ENCODE data around the gene CDK3.
"Not testable (repeated sequence)": the region's sequence is repeated elsewhere in the genome, so short reads cannot be mapped to it uniquely, and the experiment has no call there.

The CDK3 gene

GRCh38 chr17:76044475-76045007 lies 43.9 kb downstream of the CDK3 start:
- not testable (repeated sequence) for DNase-seq

DNA sequence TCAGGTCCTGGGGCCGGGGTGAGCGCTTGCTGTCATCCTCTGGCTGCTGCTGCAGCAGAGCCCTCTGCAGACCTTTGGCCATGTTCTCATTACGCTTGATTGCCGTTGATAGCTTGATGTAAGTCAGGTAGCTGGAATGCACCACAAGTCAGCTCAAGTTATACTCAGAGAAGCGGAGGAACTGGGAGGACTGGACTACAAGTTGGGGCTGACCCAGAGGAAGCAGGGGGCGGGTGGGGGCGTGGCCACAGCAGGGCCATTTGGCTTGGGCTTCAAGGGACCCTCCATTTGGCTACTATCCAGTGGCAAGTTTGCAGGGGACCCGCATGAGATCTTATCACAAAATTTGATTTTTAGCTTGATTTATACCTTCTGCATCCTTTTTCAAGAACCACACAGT lies 45.4 kb downstream of the CDK3 start:
- no peak for DNase-seq

- no peak for DNase-seq
Measured at GRCh38 chr17:76048025-76048605, 47.5 kb downstream of the CDK3 start.

- no peak for DNase-seq
Measured at GRCh38 chr17:76048711-76049110, 48.1 kb downstream of the CDK3 start.

- no peak for DNase-seq
Measured at GRCh38 chr17:76049239-76049638, 48.6 kb downstream of the CDK3 start.

GRCh38 chr17:76049836-76050537 lies 49.3 kb downstream of the CDK3 start:
- DNase-seq: no peak

GRCh38 chr17:76050538-76051467 lies 50.1 kb downstream of the CDK3 start:
- DNase-seq: no peak

DNA sequence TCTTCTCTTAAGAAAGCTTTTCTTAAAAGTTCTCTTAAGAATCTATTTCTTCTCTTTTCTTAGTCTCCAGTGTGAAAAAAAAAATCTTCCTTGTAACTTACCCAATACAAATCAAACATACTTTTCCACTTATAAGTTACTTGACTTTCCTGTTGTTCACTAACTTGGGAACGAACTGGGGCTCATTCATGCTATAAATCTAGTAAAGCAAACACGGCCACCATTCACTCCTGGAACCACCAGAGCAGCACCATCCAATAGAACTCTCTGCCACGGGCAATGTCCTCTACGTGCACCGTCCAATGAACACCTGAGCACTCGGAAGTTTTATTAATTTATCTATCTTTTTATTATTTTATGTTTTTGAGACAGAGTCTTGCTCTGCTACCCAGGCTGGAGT lies 50.9 kb downstream of the CDK3 start:
- DNase-seq: no peak

DNA sequence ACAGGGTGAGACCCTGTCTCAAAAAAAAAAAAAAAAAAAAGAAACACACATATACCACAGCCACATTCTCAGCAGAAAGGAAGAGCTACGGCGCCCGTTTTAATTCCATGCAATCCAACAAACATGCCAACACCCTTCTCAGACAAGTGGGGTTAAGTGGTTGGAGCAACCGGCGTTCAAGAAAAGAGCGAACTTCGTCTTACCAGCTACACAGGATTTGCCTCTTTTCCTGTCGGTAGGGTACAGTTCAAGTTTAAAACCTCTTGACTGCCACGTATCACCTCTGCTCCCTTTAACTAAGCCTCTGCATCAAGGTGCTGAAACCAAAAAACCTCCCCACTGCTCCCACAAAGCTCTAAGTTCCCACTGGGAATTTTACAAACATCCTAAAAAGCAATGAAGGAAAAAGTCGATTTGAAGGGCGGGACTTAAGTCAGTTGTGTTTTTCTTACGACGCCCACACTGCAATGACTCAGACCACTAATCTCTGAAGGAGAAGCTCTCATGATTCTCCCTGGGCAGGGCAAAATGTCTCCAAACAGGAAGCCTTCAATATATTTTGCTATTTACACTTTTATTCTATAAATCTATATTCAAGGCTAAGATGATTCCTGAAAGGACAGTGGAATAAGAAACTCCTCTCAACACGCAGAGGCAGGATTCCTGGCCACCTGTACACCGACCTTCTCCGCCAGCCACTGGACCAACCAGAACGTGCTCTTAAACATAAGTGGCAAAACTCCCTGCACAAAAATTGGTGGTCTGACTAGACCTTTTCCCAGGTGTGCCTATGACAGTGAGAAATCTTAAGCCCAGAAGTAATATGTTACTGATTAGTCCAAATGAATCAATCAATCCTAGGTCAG lies 52.8 kb downstream of the CDK3 start:
- DNase-seq: peak in 1 of 2 experiments; percentile 16

GRCh38 chr17:76054112-76054476 lies 53.4 kb downstream of the CDK3 start:
- no peak for DNase-seq
